ENCODE measurements around the gene EIF2D.
"Not testable (repeated sequence)": the region's sequence is repeated elsewhere in the genome, so short reads cannot be mapped to it uniquely, and the experiment has no call there.

Gene EIF2D

GRCh38 chr1:206635080-206635977 lies 23.1 kb upstream of the EIF2D start, which contains the start of gene DYRK3:
Gene DYRK3 (plus strand): TSS chr1:206635536. CDS start chr1:206635704, 168 bp downstream.
- no peak for FAIRE-seq

GRCh38 chr1:206634365-206635079 lies 22.3 kb upstream of the EIF2D start:
- peak; percentile 55 for FAIRE-seq

GRCh38 chr1:206633708-206634121 lies 21.4 kb upstream of the EIF2D start:
- no peak for FAIRE-seq

GRCh38 chr1:206631085-206631509 lies 18.8 kb upstream of the EIF2D start:
- no peak for FAIRE-seq

GRCh38 chr1:206628916-206629315 lies 16.7 kb upstream of the EIF2D start:
- FAIRE-seq = no peak

- FAIRE-seq = not testable (repeated sequence)
Observed at GRCh38 chr1:206626396-206626795, 14.1 kb upstream of the EIF2D start.

- FAIRE-seq = no peak
Observed at GRCh38 chr1:206609229-206609991, 2.9 kb downstream of the EIF2D start.

GRCh38 chr1:206608108-206608698 lies 4.1 kb downstream of the EIF2D start:
- FAIRE-seq = no peak

- FAIRE-seq = no peak
Observed at GRCh38 chr1:206606867-206607266, 5.4 kb downstream of the EIF2D start.

GRCh38 chr1:206604861-206605260 lies 7.4 kb downstream of the EIF2D start:
- no peak for FAIRE-seq

- FAIRE-seq = no peak
Observed at GRCh38 chr1:206600527-206600926, 11.7 kb downstream of the EIF2D start.

GRCh38 chr1:206596319-206596666 lies 16.0 kb downstream of the EIF2D start:
- FAIRE-seq = no peak

GRCh38 chr1:206595581-206596318 lies 16.5 kb downstream of the EIF2D start:
- no peak for FAIRE-seq

- no peak for FAIRE-seq
Observed at GRCh38 chr1:206593351-206593925, 18.8 kb downstream of the EIF2D start.

GRCh38 chr1:206591696-206592095 lies 20.6 kb downstream of the EIF2D start:
- no peak for FAIRE-seq

- no peak for FAIRE-seq
Observed at GRCh38 chr1:206591226-206591625, 21.0 kb downstream of the EIF2D start.

GRCh38 chr1:206590025-206590758 lies 22.1 kb downstream of the EIF2D start:
- no peak for FAIRE-seq

- peak; percentile 50 for FAIRE-seq
Observed at GRCh38 chr1:206589206-206589605, 23.1 kb downstream of the EIF2D start.

- no peak for FAIRE-seq
Observed at GRCh38 chr1:206588492-206588891, 23.8 kb downstream of the EIF2D start.

- FAIRE-seq = no peak
Observed at GRCh38 chr1:206587904-206588303, 24.4 kb downstream of the EIF2D start.

All from endometrium (tissue), 2 donors.